Raji (cell line): ENCODE data around the gene UXT.
A peak's percentile ranks its signal among the peaks of the same experiment; 100 is the strongest.

ENCODE experiments used
- POLR2A ChIP-seq: IDR thresholded peaks from 2 replicates; pipeline ENCODE4 v1.6.1; 2011; ENCODE audit warnings: low read depth, low read length, control low read depth; ENCODE audit not compliant: insufficient read depth

Gene UXT, protein sequence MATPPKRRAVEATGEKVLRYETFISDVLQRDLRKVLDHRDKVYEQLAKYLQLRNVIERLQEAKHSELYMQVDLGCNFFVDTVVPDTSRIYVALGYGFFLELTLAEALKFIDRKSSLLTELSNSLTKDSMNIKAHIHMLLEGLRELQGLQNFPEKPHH

DNA sequence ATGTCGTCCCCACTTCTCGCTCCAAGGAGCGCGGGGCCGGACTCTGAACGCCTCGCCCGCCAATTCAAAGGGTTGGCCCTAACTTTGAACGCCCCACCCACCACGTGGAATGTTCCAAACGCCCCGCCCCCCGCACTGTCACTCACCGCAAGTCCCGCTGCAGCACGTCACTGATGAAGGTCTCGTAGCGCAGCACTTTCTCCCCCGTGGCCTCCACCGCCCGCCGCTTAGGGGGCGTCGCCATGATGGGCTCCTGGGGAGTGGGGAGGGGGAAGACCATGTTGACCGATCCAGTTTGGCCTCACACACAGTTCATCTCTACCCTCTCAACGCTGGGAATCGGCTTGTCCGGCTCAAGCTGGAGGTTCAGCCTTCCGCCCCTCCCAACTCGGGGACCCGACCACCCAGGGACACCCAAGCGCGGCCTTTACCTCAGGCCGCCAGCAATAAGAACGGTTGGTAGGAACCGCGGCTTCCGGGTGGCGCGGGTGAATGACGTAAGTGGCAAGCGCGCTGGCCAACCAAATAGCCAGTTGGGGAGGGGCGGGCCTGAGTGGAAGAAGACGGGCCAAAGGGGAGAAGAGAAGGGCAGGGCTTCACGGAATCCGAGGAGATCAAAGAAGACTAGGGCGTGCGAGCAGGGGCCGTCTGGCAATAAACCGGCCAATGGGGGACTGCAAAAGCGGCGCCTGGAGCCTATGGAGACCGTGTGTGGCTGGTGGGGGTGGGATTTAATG lies at the start of gene UXT:
Gene UXT, minus strand, starts transcription at position 497 of the 737 bp plus-strand sequence. Its CDS starts 253 bp downstream, at position 244.
- peak; percentile 66 for TF ChIP-seq POLR2A

DNA sequence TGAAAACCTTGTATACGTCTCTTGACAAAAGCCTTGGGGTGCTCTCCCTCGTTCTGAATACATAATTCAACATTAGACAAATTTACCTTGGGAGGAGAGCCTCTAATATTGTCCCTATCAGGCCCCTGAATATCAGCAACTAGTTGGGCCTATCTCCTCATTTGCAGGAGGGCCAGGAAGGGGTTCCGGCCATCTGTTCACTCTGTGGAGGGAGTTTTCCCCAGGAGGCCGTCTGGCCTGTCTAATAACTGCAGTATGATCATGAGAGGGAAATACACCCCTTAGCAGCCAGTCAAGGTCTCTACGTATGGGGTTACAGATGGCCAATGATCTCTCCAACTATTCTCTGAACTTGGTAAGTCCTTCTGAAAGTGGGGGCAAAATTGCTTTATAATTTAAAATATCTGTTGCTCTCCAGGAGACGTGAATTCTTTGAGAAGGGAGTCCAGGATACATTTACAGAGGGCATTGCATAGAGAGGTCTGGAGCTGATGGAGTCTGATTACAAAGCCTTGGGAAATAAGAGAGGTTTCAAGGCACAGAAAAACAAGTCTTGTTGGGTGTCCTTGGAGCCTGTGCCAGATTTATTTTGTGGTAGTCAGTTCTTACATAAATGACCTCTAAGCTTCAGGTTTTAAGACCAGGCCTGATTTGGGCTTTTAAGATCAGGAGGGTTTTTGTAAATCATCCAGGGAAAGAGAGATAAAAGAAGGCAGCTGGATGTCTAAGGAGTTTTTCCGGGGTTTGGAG lies 48.2 kb upstream of the UXT start:
- TF ChIP-seq POLR2A = no peak

DNA sequence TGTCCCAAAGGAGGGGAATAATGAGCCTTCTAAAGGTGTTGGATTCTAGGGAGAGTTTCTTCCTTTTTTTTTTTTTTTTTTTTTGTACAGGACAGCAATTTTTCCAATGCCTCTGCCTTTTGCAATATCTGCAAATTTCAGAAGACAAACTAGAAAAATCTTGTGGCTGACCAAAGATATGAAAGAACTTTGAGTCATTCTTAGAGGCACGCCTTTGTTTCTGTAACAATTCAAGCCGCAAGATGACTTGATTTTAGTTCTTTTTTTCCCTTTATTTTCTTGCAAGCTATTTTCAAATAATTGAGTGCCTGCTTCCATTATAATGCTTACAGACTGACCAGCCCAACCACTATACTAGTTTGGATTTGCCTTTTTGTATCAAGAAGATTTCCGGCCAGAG lies 47.6 kb upstream of the UXT start:
- no peak for TF ChIP-seq POLR2A

DNA sequence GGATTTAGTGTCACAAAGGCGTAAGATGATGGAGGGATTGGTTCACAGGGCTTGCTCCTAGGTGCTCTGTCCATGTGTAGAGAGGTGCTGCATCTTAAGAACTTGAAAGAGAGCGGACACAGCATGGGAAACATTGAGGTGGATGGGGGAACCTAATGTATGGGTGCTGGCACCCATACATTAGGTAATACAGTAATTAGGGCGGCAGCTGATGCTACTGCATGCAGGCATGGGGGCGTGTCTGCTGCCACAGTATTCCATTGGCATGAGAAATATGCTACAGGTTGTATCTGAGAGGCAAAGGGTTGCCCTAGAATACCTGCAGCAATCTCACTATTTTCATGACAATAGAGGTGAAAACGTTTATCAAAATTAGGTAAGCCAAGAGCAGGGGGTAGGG lies 45.8 kb upstream of the UXT start:
- no peak for TF ChIP-seq POLR2A

DNA sequence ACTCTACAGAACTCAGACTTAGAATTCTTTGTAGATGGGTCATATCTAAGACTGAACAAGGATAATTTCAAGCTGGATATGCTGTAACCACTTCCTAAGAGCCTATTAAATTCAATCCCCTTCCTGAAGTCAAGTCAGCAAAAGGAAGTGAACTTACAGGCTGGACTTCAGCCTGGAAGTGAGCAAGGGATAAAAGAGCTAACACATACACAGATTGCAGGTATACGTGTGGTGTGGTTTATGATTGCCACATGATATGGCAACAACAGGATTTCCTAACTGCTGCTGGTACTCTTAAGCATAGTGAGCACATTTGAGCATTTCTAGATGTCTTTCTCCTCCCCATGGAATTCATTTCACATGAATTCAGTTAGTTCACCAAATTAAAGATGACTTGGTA lies 38.2 kb upstream of the UXT start:
- no peak for TF ChIP-seq POLR2A

DNA sequence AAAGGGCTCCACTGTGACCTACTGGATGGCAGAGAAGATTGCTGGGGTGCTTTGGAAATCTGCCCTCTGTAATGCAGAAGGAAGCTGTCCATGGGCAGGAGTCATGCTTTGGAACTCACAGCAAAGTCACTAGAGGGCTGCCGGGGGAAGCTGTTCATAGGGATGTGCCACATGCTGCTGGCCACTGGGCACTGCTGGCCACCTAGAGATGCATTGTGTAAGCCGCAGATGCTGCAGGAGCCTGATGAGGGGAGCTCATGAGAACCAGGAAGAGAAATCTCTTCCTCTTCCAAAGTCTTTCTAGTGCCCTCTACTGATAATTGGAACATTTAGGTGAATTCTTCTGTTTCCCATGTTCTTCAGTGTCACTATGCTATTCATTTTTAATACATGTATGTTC lies 31.2 kb upstream of the UXT start:
- TF ChIP-seq POLR2A = no peak

DNA sequence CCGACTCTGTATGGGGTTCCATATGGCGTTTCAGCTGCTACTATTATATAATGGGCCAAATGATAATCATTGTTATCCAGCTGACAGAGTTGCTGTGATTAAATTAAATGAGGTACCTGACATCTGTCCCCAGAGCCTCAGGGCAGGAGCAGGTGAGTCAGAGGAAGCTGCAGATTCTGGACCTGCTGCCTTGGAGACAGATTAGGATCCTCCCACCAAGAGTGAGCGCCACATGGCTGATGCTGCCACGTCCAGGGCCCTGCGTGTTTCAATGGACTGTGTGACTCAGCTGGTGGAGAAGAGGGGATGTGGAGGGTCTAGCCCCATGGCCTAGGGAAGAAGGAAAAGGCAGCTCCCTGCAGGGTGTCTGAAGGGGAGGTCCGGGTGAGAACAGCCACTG lies 28.3 kb upstream of the UXT start:
- TF ChIP-seq POLR2A = no peak

DNA sequence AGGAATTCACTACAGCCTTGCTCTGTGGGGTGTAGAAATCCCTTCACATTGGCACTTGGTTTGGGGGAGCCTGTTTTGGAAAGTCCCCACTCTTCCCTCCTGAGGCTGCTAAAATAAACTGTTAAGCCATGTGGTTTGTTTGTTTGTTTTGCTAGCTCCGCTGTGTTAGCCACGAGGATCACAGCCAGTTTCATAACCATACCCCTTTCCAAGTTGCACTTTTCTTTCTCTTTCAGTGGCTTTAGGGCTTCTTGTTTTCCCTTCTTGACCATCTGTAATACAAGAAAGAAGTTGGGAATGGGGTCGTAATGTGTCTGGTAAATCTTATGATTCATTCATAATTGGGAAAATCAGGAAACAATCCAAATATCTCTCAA lies 24.8 kb upstream of the UXT start:
- TF ChIP-seq POLR2A = no peak

DNA sequence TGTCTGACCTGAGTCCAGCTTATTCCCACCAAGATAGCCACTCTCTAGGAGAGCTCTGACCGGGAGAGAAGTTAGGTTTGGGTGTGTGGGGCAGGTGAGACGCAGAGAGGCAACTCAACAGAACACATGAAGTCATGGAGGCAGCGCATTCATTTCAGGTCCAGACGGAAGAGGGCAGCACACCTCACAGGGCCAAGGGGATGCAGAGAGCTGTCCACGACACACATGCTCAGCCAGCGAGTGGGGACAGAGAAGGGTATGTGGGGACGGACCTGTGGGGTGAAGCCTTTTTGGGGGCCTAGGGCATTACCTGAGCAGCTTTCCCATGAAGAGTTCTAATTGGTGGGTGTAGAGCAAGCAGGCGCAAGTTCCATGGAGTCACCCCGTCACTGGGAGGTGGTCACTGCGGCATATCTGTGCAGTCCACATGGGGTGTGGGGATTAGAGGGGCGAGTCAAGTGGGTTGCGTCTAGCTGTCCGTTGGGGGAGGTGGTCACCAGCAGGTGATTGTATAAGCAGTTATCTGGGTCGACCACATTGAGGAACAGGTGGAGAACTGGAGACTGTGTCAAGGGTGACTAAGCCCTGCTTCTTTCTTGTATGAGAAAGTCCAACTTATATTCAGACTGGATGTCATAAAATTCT lies 24.3 kb upstream of the UXT start:
- TF ChIP-seq POLR2A = no peak

DNA sequence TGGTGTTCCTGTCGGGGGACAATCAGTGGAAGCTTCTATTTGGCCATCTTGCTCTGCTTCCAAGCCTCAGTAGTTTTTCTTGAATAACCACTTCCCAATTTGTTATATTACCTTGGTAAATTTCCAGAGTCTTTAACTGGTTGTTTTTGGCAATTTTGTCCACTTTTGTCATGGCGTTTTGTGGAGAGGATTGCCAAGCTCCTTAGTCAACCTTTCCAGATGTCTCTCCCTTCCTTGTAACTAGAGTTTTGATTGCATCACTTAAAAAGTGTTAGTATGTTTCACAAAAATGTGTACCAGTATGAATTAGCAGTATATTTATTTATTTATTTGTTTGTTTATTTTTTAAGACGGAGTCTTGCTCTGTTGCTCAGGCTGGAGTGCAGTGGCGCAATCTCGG lies 15.8 kb upstream of the UXT start:
- no peak for TF ChIP-seq POLR2A

DNA sequence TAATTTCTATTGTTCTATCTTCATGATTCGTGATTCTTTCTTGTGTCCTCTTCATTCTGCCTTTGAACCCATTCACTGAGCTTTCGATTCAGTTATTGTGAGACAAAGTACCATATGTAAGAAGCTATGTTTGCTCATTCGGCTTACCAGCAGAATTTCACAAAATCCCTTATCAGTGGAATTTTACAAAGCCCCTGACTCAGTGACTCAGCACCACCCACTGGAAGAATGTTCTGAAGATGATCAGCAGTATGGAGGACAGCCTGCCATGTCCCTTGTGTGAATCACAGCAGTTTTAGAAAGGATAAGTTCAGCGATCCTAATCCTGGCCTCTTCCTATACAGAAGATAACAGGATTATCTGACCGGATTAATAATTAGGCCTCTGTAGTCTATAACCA lies 5.8 kb upstream of the UXT start:
- TF ChIP-seq POLR2A = no peak

DNA sequence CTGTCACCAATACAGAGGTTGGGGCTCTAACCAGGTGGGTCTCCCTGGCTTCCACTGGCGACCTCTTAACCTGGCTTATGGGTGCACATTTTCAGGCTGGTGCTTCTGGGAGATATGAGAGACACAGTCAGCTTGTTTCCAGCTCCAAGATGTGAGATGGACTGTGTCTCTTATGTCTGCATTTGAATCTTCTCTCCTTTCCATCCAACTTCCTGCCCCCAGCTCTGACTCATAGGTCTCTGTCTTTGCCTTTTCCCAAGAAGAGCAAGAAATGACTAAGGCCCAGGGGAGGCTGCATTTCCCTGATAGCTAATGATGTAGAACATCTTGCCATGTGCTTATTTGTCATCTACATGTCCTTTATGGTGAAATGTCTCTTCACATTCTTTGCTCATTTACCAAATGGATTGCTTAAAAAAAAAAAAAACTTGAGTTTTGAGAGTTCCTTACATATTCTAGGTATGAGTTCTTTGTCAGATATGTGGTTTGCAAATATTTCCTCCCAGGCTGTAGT lies 3.2 kb upstream of the UXT start:
- TF ChIP-seq POLR2A = no peak

DNA sequence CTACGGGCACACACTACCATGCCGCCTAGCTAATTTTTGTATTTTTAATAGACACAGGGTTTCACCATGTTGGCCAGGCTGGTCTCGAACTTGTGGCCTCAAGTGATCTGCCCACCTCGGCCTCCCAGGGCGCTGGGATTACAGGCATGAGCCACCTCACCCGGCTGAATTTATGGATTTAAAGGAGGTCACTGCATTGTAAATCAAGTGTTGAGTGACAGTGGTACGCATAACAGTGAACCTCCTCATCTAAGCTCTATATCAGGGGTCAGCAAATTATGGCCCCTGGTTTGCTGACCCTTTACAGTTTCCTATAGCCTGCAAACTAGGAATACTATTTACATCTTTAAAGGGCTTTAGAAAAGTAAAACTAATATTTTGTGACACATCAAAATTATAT lies 2.6 kb upstream of the UXT start:
- no peak for TF ChIP-seq POLR2A

DNA sequence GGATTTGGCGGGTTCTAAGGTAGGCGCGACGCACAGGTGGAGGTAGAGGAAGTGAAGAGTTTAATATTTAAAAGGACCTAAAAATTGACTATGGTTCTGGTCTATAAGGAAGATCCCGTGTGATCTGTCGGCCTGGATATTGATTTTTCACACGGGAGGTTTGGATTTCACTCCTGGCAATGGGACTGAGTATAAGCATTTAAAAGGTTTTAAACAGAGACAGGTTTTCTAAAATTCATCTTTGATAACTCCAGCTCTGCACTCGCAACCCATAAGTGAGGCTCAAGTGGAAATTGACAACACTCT lies 394 bp upstream of the UXT start:
- TF ChIP-seq POLR2A = no peak

DNA sequence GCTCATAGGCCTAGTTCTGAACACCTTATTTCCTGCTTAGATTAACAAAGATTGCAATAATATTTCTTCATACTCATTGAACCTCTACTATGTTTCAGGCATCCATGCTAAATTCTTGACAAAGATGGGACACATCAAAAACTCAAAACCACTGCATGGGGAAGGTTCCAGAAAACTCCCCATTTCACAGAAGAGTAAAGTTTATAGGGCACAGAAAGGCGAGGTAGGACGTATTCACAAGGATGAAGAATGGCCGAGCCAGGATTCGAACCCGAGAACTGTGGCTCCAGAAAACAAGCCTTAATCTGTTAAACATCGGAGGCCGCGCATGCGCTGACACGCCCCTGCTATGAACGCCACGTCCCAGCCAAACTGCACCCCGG lies 688 bp downstream of the UXT start:
- TF ChIP-seq POLR2A = no peak

DNA sequence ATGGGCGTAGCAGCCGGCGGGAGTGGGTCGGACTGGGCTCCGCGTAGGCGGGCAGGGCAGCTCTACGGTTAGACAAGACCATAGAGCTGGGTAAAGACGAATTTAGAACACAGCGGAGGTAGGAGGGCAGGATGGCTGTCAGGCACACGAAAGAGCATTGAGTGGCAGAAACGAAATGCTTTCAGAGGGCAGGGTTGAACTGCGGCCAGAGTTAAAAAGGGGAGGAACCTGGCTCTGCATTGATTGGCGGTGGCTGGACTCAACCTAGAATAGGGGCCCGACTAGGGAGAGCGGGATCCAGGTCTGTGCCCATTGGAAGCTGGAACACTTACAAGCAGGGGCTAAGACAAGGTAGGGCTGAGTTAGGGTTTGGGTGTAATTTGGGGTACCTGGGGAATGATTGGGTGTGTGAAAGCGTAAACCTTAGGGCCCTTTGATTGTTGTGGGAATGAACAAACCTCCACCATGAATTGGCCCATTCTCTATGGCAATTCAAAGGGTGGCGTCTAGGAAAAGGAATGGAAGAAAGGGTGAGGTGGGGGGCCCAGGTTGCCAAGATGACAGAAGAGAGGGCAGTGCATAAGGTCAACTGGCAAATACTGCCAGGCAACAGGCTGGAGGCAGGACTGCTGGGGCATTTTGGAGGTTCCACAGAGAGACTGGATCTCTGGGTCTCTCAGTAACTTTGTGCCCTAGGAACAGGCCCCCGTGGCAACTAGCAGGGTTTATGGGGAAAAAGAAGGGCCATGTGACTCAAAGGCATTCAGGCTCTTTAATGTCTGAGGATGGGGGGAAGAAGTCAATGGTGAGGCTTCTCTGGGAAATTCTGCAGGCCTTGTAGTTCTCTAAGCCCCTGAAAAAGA lies 7.7 kb downstream of the UXT start:
- no peak; the same call in 1 of the 2 replicates for TF ChIP-seq POLR2A
